ENCODE data around the gene SIPA1L3.

GRCh38 chr19:38245826-38246498 is 339.0 kb downstream of the SIPA1L3 start:
- TF ChIP-seq POLR2A (IDR thresholded peaks at IDR 0.05; ENCODE audit: low read length) (no peak), RAD21 (conservative IDR thresholded peaks at IDR 0.05 in 1 of 2, IDR thresholded peaks at IDR 0.05 in 1 of 2) (no peak), CTCF (IDR thresholded peaks at IDR 0.05) (no peak), MAFK (IDR thresholded peaks at IDR 0.05; ENCODE audit: partially characterized antibody) (no peak), POLR2AphosphoS2 (conservative IDR thresholded peaks at IDR 0.05; ENCODE audit: low read length) (no peak), CEBPB (IDR thresholded peaks at IDR 0.05) (peak in 1 of 2 experiments; percentile 38; a peak in 1 of 4 replicates), SMC3 (IDR thresholded peaks at IDR 0.05) (no peak), REST (IDR thresholded peaks at IDR 0.05) (no peak)
